Measurements from ENCODE around the gene MRPL43.

Gene MRPL43

GRCh38 chr10:101018600-101019439, 31.5 kb upstream of the MRPL43 start:
- peak; percentile 27 for DNase-seq

- DNase-seq, result no peak
Observed at GRCh38 chr10:101018118-101018599, 30.9 kb upstream of the MRPL43 start.

GRCh38 chr10:101016814-101017213, 29.5 kb upstream of the MRPL43 start:
- no peak for DNase-seq

- no peak for DNase-seq
Observed at GRCh38 chr10:101015582-101015973, 28.3 kb upstream of the MRPL43 start.

GRCh38 chr10:101014966-101015581, 27.8 kb upstream of the MRPL43 start:
- no peak for DNase-seq

- DNase-seq, result peak; percentile 20
Observed at GRCh38 chr10:101014230-101014884, 27.1 kb upstream of the MRPL43 start.

GRCh38 chr10:101013365-101013825, 26.1 kb upstream of the MRPL43 start:
- DNase-seq, result no peak

GRCh38 chr10:101012525-101013364, 25.4 kb upstream of the MRPL43 start:
- DNase-seq, result peak; percentile 41

- DNase-seq, result no peak
Observed at GRCh38 chr10:101011517-101012423, 24.5 kb upstream of the MRPL43 start.

- DNase-seq, result no peak
Observed at GRCh38 chr10:101010329-101010728, 23.0 kb upstream of the MRPL43 start.

GRCh38 chr10:101008823-101009423, 21.6 kb upstream of the MRPL43 start:
- DNase-seq, result no peak

GRCh38 chr10:101007915-101008822, 20.9 kb upstream of the MRPL43 start:
- DNase-seq, result no peak

GRCh38 chr10:101007099-101007711, 19.9 kb upstream of the MRPL43 start:
- DNase-seq, result no peak

- DNase-seq, result no peak
Observed at GRCh38 chr10:101006593-101007098, 19.3 kb upstream of the MRPL43 start.

- no peak for DNase-seq
Observed at GRCh38 chr10:101005869-101006567, 18.7 kb upstream of the MRPL43 start.

- DNase-seq, result no peak
Observed at GRCh38 chr10:101005361-101005760, 18.1 kb upstream of the MRPL43 start.

GRCh38 chr10:101003639-101004206, 16.4 kb upstream of the MRPL43 start:
- DNase-seq, result no peak

GRCh38 chr10:101002456-101002855, 15.2 kb upstream of the MRPL43 start:
- DNase-seq, result no peak
